K562 (cell line): ENCODE data around the gene PRR14. TPM values are rescaled to one million over a fixed set of nuclear protein-coding genes. Genes with fewer than 3 reads are reported as not detected.

Experiments used
- ATAC-seq: fragments of 200-7000 bp; cut with Tn5 transposase; 3 replicates; pipeline ENCODE4 v1.9.1; 2020; ENCODE audit warnings: moderate library complexity
- BruUV-seq: library from RNA; stranded (reverse); fragments of 400-500 nt; replicated peaks from 2 replicates; lab custom pipeline; 2021; lab: Mats Ljungman, UMichigan
- CTCF ChIA-PET: fragments of 300-600 bp; formaldehyde crosslinking; extraction: SDS; loops from one replicate; lab custom pipeline; 2021; ENCODE audit warnings: low intra/inter-chr PET ratio; lab: Yijun Ruan, JAX
- POLR2A ChIA-PET: fragments of 300-600, 350-650 bp; sonication (Branson Sonifier 250); formaldehyde crosslinking; extraction: SDS; loops from one replicate; lab custom pipeline; 2021; ENCODE audit warnings: antibody characterized with exemption, inconsistent platforms; lab: Yijun Ruan, JAX
- DNase-seq, 4 experiments: peaks; one replicate each; pipeline versions ENCODE4 v3.0.0 to v3.0.0-alpha.2; 2011 to 2018; ENCODE audit warnings: low spot score in 3 of 4, mixed read lengths in 3 of 4; ENCODE audit errors: extremely low read depth in 1 of 4
- FAIRE-seq: peaks from 2 replicates; lab custom pipeline; 2011; peaks lifted over from hg19 to GRCh38; lab: Jason Lieb, UNC
- H2AFZ ChIP-seq: 2 replicates; pipeline ENCODE4 v1.6.0; 2011; ENCODE audit warnings: low read depth, low read length, control low read depth, inconsistent platforms
- H3K27ac ChIP-seq: fragments of 200-600 bp; 3 replicates; pipeline ENCODE4 v1.8.0; 2011; ENCODE audit warnings: low read depth, mild to moderate bottlenecking, control low read depth, inconsistent platforms, low read length, moderate library complexity, mixed read lengths; ENCODE audit errors: extremely low read depth
- H3K27me3 ChIP-seq, 2 experiments: fragments of 300-600 bp in 1 of 2; 2 replicates in 1 of 2; 3 replicates in 1 of 2; pipeline versions ENCODE4 v1.6.0 to v1.8.0; 2011; ENCODE audit warnings: inconsistent platforms in 2 of 2, low read length in 2 of 2, mild to moderate bottlenecking in 1 of 2, mixed read lengths in 1 of 2, moderate library complexity in 1 of 2; ENCODE audit not compliant: control insufficient read depth in 2 of 2, insufficient read depth in 2 of 2
- H3K36me3 ChIP-seq: fragments of 300-600 bp; 3 replicates; pipeline ENCODE4 v1.8.0; 2011; ENCODE audit warnings: mild to moderate bottlenecking, low read length, inconsistent platforms; ENCODE audit not compliant: control insufficient read depth, insufficient read depth
- H3K4me1 ChIP-seq, 2 experiments: fragments of 200-600 bp in 1 of 2; replicated peaks in 1 of 2; 2 replicates in 1 of 2; 3 replicates in 1 of 2; pipeline versions ENCODE4 v1.5.1 to v1.8.0; 2011; ENCODE audit warnings: inconsistent platforms in 2 of 2, low read length in 2 of 2, mild to moderate bottlenecking in 1 of 2, mixed read lengths in 1 of 2, moderate library complexity in 1 of 2; ENCODE audit not compliant: control insufficient read depth in 2 of 2, insufficient read depth in 2 of 2
- H3K4me2 ChIP-seq: 2 replicates; pipeline ENCODE4 v1.6.1; 2011; ENCODE audit warnings: low read length, control low read depth, inconsistent platforms, mixed read lengths; ENCODE audit not compliant: insufficient read depth
- H3K4me3 ChIP-seq: fragments of 200-600 bp; sonication (generic), shearing (Covaris generic); 2 replicates; pipeline ENCODE4 v1.5.1; 2016; ENCODE audit warnings: control low read depth, inconsistent platforms
- H3K79me2 ChIP-seq: fragments of 200-600 bp; 3 replicates; pipeline ENCODE4 v1.8.0; 2011; ENCODE audit warnings: low read length, inconsistent platforms; ENCODE audit not compliant: control insufficient read depth, insufficient read depth
- H3K9ac ChIP-seq, 2 experiments: 2 replicates each; pipeline versions ENCODE4 v1.6.0 to v1.6.1; 2011; ENCODE audit warnings: low read depth in 2 of 2, low read length in 2 of 2, control low read depth in 1 of 2, inconsistent platforms in 1 of 2, mild to moderate bottlenecking in 1 of 2, mixed read lengths in 1 of 2; ENCODE audit not compliant: insufficient read depth in 1 of 2
- H3K9me1 ChIP-seq: one replicate; pipeline ENCODE4 v1.6.0; 2011; ENCODE audit warnings: inconsistent platforms, mild to moderate bottlenecking, low read length, moderate library complexity; ENCODE audit not compliant: control insufficient read depth, insufficient read depth
- H3K9me3 ChIP-seq: replicated peaks from 2 replicates; pipeline ENCODE4 v1.5.1; 2011; ENCODE audit warnings: low read depth, low read length, inconsistent platforms; ENCODE audit not compliant: control insufficient read depth, insufficient read depth
- H4K20me1 ChIP-seq: replicated peaks from 2 replicates; pipeline ENCODE4 v1.6.1; 2011; ENCODE audit warnings: low read length, inconsistent platforms, mixed read lengths; ENCODE audit not compliant: control insufficient read depth, insufficient read depth
- ATF1 ChIP-seq, 2 experiments: fragments of 450-650 bp in 1 of 2; IDR thresholded peaks; 2 replicates each; pipeline ENCODE4 v1.6.1; 2016; ENCODE audit warnings: missing compliant biosample characterization in 1 of 2, missing genetic modification characterization in 1 of 2
- ATF7 ChIP-seq: fragments of 450-650 bp; IDR thresholded peaks from 2 replicates; pipeline ENCODE4 v1.7.1; 2014; ENCODE audit warnings: mild to moderate bottlenecking, moderate library complexity
- ETV1 ChIP-seq: fragments of 450-650 bp; conservative IDR thresholded peaks from 2 replicates; pipeline ENCODE4 v1.6.1; 2016; ENCODE audit warnings: missing genetic modification characterization, control low read depth, low read depth, missing compliant biosample characterization
- FOXA1 ChIP-seq: fragments of 450-650 bp; IDR thresholded peaks from 2 replicates; pipeline ENCODE4 v1.6.1; 2016; ENCODE audit warnings: mild to moderate bottlenecking, borderline replicate concordance
- ZFX ChIP-seq: sonication (generic); formaldehyde crosslinking; IDR thresholded peaks from 2 replicates; pipeline ENCODE4 v1.8.0; 2022; ENCODE audit warnings: mild to moderate bottlenecking, missing genetic modification reagents, moderate library complexity
- ZNF175 ChIP-seq: fragments of 200-800 bp; sonication (Bioruptor generic); IDR thresholded peaks from 2 replicates; pipeline ENCODE4 v1.6.1; 2016; ENCODE audit warnings: low read depth, mild to moderate bottlenecking, missing genetic modification characterization, missing compliant biosample characterization
- WGBS: fragments of 100-300 bp; shearing (Covaris generic); methylation state at CpG from one replicate; pipeline ENCODE4 v1.1.6; 2016; ENCODE audit warnings: low coverage, mixed read lengths; ENCODE audit not compliant: insufficient coverage; ENCODE audit errors: missing lambda C conversion rate; 5-methylcytosine and 5-hydroxymethylcytosine counted together
- in situ Hi-C: fragments of 300-500 bp; cut with MboI; formaldehyde crosslinking; loops from 4 replicates; pipeline ENCODE4 v1.15.0; 2018; ENCODE audit warnings: inconsistent platforms, mixed read lengths
- intact Hi-C: fragments of 100-400 bp; cut with micrococcal nuclease; formaldehyde crosslinking; loops from 2 replicates; pipeline ENCODE4 v1.14.2; 2022
- polyA plus RNA-seq, 8 experiments: library from polyadenylated mRNA; depleted of rRNA in 4 of 8; stranded (reverse) in 5 of 8; unstranded in 3 of 8; fragments of >200 nt; fragmentation: Nextera tagmentation in 2 of 8; fragmentation: Illumina TruSeq in 1 of 8; extraction: Ambion mirVana in 2 of 8; extraction: Trizol in 1 of 8; gene quantifications; 2 replicates each; pipeline versions ENCODE4 v1.2.1 to v1.2.3, GENCODE V29; 2011 to 2014; ENCODE audit warnings: inconsistent platforms in 1 of 8, missing spikeins in 1 of 8
- total RNA-seq, 7 experiments: library from RNA; depleted of rRNA in 6 of 7; stranded (reverse); fragments of >200 nt in 6 of 7; fragmentation: Illumina TruSeq in 2 of 7; extraction: Trizol in 2 of 7; gene quantifications; 2 replicates each; pipeline versions ENCODE4 v1.2.1 to v1.2.3, GENCODE V29; 2011 to 2021; ENCODE audit warnings: low replicate concordance in 1 of 7

The PRR14 gene
- total and polyA plus RNA-seq, 9 of the 15 experiments (the other 6 are each of a cell fraction or from before 2014, with no cell fraction given): 2.2 to 63.1 (median 11.5) TPM

- peak; percentile 88 for TF ChIP-seq ZNF175 (CRISPR knock-in tag)
- TF ChIP-seq ATF1 (CRISPR knock-in tag; IDR thresholded peaks at IDR 0.05): no peak
- peak; percentile 94 for TF ChIP-seq ATF1 (tag; IDR thresholded peaks at IDR 0.05)
- peak; percentile 96 for TF ChIP-seq ATF7
- TF ChIP-seq ZFX: peak; percentile 36
Measured at GRCh38 chr16:30650369-30651123, at the start of gene PRR14 (continued).

DNA sequence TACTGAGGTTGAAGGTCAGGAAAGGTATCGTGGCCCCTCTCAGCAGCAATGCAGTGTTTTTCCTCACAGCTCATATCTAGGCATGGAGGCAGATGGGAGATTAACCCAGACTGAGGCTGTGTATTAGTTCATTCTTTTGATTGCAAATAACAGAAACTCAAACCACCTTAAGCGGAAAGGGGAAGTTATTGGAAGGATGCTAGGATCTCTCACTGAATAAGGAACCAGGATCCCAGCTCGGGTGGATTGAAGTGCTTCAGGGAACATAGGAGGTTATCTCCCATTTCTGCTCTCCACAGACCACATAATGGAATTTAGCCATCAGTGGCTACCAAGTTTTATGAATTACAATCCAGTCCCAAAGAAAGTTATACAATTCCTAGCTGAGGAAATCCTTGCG, 48.8 kb upstream of the PRR14 start:
- Histone ChIP-seq H3K9me1 (no peaks in the 10 kb centered on the region), H3K27ac (no peak overlapping the region), H3K4me2 (no peak overlapping the region), H3K9ac (no peak overlapping the region), H3K79me2 (no peaks in the 10 kb centered on the region), H3K36me3 (peaks cover 44% of the 10 kb centered on the region), H3K4me3 (no peak overlapping the region), H3K9me3 (no peaks in the 10 kb centered on the region), H3K4me1 (peaks cover 0 to 12% of the 10 kb centered on the region in 2 experiments; a peak in 2 of 5 replicates), H4K20me1 (no peaks in the 10 kb centered on the region), H2AFZ (no peak overlapping the region), H3K27me3 (no peaks in the 10 kb centered on the region)
- CTCF ChIA-PET: no interaction called here
- no peak for ATAC-seq
- TF ChIP-seq ETV1 (tag): no peak
- TF ChIP-seq FOXA1: no peak
- DNase-seq: no peak
- FAIRE-seq: no peak
- in situ Hi-C loops (no loop called here), intact Hi-C loops (no loop called here)
- 37% methylated on average over 4 of the region's 4 CpGs for WGBS
- BruUV-seq: no TSS peak
- POLR2A ChIA-PET: interaction anchor here (0.6 to 1.7 kb wide), 6 partner anchors 8 to 255 kb away, joined by 3 to 7 read pairs (median 4); partner anchors contain the start of genes ZNF689 and ZNF747
